Measurements from ENCODE around the gene TRAPPC14. TPM values are rescaled to one million over a fixed set of nuclear protein-coding genes. Genes with fewer than 3 reads are reported as not detected.

TRAPPC14 gene
- total and polyA plus RNA-seq, 9 of the 15 experiments (the other 6 are each of a cell fraction or from before 2014, with no cell fraction given) = 0.42 to 45.9 (median 18.2) TPM

GRCh38 chr7:100132697-100133151, 25.8 kb downstream of the TRAPPC14 start (continued):
- no peak for TF ChIP-seq RBM39 (optimal IDR thresholded peaks at IDR 0.05; ENCODE audit: low read depth, low read length)
- no peak for TF ChIP-seq ELF1 (tag; IDR thresholded peaks at IDR 0.05)
- TF ChIP-seq ZZZ3 (IDR thresholded peaks at IDR 0.05) = no peak
- peak; percentile 20; the same call in 1 of the 2 replicates for TF ChIP-seq CREM (IDR thresholded peaks at IDR 0.05; ENCODE audit: low read depth)
- no peak for TF ChIP-seq CGGBP1 (CRISPR knock-in tag; IDR thresholded peaks at IDR 0.05)
- TF ChIP-seq TEAD4 (IDR thresholded peaks at IDR 0.05; ENCODE audit: low read length) = no peak; the same call in 1 of the 2 replicates
- TF ChIP-seq TEAD4 (CRISPR knock-in tag; IDR thresholded peaks at IDR 0.05; ENCODE audit: borderline replicate concordance) = no peak
- TF ChIP-seq ZMIZ1 (IDR thresholded peaks at IDR 0.05; ENCODE audit: low read depth in 2 of 2, low read length in 2 of 2) = no peak
- peak; percentile 34; the same call in 1 of the 2 replicates for TF ChIP-seq TFAP4 (CRISPR knock-in tag; IDR thresholded peaks at IDR 0.05; ENCODE audit: borderline replicate concordance)
- TF ChIP-seq TRIM24 (IDR thresholded peaks at IDR 0.05) = no peak
- 0 out of 2 replicates have a peak, but pooled peaks have one; percentile 33 for TF ChIP-seq JUN (IDR thresholded peaks at IDR 0.05; ENCODE audit: borderline replicate concordance, low read depth, low read length)
- no peak for TF ChIP-seq JUN (CRISPR knock-in tag; IDR thresholded peaks at IDR 0.05; ENCODE audit: borderline replicate concordance)
- TF ChIP-seq, protein P1, sequence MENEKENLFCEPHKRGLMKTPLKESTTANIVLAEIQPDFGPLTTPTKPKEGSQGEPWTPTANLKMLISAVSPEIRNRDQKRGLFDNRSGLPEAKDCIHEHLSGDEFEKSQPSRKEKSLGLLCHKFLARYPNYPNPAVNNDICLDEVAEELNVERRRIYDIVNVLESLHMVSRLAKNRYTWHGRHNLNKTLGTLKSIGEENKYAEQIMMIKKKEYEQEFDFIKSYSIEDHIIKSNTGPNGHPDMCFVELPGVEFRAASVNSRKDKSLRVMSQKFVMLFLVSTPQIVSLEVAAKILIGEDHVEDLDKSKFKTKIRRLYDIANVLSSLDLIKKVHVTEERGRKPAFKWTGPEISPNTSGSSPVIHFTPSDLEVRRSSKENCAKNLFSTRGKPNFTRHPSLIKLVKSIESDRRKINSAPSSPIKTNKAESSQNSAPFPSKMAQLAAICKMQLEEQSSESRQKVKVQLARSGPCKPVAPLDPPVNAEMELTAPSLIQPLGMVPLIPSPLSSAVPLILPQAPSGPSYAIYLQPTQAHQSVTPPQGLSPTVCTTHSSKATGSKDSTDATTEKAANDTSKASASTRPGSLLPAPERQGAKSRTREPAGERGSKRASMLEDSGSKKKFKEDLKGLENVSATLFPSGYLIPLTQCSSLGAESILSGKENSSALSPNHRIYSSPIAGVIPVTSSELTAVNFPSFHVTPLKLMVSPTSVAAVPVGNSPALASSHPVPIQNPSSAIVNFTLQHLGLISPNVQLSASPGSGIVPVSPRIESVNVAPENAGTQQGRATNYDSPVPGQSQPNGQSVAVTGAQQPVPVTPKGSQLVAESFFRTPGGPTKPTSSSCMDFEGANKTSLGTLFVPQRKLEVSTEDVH (IDR thresholded peaks at IDR 0.05; ENCODE audit: low read depth, partially characterized antibody) = peak; percentile 70
- no peak for TF ChIP-seq ZNF263 (CRISPR knock-in tag; IDR thresholded peaks at IDR 0.05; ENCODE audit: borderline replicate concordance)
- no peak for TF ChIP-seq ZBTB7A (IDR thresholded peaks at IDR 0.05; ENCODE audit: borderline replicate concordance, control insufficient read depth, low read depth, low read length)
- TF ChIP-seq, protein P2, sequence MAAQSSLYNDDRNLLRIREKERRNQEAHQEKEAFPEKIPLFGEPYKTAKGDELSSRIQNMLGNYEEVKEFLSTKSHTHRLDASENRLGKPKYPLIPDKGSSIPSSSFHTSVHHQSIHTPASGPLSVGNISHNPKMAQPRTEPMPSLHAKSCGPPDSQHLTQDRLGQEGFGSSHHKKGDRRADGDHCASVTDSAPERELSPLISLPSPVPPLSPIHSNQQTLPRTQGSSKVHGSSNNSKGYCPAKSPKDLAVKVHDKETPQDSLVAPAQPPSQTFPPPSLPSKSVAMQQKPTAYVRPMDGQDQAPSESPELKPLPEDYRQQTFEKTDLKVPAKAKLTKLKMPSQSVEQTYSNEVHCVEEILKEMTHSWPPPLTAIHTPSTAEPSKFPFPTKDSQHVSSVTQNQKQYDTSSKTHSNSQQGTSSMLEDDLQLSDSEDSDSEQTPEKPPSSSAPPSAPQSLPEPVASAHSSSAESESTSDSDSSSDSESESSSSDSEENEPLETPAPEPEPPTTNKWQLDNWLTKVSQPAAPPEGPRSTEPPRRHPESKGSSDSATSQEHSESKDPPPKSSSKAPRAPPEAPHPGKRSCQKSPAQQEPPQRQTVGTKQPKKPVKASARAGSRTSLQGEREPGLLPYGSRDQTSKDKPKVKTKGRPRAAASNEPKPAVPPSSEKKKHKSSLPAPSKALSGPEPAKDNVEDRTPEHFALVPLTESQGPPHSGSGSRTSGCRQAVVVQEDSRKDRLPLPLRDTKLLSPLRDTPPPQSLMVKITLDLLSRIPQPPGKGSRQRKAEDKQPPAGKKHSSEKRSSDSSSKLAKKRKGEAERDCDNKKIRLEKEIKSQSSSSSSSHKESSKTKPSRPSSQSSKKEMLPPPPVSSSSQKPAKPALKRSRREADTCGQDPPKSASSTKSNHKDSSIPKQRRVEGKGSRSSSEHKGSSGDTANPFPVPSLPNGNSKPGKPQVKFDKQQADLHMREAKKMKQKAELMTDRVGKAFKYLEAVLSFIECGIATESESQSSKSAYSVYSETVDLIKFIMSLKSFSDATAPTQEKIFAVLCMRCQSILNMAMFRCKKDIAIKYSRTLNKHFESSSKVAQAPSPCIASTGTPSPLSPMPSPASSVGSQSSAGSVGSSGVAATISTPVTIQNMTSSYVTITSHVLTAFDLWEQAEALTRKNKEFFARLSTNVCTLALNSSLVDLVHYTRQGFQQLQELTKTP (IDR thresholded peaks at IDR 0.05; ENCODE audit: low read depth in 1 of 2, partially characterized antibody in 2 of 2) = peak; percentile 31 to 67
